HG03457 (cell line): Measurements from ENCODE around the gene LSS.
"Not testable (repeated sequence)": the region's sequence is repeated elsewhere in the genome, so short reads cannot be mapped to it uniquely, and the experiment has no call there.

Experiments
- ATAC-seq: cut with Tn5 transposase; IDR thresholded peaks from one replicate; pipeline ENCODE4 v1.9.1; 2021; ENCODE audit warnings: moderate number of reproducible peaks; ENCODE audit not compliant: unreplicated experiment

Gene LSS

DNA sequence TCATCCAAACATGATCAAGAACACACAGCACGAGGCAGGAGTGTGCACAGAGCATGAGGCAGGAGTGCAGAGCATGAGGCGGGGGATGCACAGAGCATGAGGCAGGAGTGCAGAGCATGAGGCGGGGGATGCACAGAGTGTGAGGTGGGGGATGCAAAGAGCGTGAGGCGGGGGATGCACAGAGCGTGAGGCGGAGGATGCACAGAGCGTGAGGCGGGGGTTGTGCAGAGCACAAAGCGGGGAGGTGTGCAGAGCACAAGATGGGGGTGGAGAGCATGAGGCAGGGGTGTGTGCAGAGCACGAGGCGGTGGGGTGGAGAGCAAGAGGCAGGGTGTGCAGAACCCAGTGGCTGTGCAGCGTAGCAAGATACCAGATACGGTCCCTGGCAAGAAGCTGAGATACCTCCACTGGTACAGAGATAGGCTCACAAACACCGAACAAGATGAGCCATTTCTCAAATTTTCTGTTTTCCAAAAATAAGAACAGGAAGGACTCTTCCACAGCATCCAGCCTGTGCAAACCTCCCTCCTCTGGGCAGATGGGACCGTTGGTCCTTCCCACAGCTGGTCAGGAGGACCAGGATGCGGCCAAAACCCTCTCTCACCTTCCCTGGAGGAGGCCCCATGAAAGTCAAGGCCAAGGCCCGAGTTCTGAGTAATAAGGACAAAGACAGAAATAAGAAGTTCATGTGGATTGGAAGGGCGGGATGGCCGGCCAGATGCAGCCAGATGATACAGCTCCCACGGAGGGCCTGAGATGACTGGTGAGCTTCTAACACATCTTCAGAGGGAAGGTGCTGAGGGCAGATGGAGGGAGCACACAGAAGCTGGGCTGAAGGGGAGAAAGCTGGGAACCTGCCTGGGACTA, 56.3 kb downstream of the LSS start:
- no peak for ATAC-seq

- ATAC-seq, result no peak
These were observed 57.0 kb downstream of the LSS start for GRCh38 chr21:46171585-46171984.

- ATAC-seq, result not testable (repeated sequence)
These were observed 58.0 kb downstream of the LSS start for GRCh38 chr21:46170436-46171193.

DNA sequence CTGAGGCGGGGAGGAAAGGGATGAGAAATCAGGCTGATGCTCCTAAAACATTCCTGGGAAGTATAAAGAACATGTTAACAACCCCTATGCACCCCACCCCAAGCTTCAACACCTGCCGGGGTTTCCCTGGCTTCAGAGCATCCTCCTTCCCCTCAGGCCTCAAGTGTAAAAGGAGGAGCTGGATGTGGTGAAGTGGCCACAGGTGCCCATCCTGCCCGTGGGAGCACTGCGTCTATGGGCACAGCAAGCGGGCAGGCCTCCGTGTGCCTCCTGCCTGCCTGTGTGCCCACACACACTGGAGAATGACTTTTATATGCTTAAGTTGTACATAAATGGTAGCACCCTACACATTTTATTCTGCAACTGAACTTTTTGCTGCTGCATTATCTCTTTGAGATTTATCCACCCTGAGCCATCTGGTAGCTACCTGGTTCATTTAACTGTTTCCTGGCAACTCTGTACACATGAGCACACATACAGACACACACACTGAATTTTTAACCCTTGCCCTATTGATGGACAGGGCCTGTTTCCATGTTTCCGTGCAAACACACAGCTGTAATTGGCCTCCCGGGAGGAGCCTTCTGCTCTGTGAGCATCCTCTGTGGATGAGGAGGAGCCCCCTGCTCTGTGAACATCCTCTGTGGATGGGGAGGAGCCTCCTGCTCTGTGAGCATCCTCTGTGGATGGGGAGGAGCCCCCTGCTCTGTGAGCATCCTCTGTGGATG, 59.8 kb downstream of the LSS start:
- no peak for ATAC-seq

DNA sequence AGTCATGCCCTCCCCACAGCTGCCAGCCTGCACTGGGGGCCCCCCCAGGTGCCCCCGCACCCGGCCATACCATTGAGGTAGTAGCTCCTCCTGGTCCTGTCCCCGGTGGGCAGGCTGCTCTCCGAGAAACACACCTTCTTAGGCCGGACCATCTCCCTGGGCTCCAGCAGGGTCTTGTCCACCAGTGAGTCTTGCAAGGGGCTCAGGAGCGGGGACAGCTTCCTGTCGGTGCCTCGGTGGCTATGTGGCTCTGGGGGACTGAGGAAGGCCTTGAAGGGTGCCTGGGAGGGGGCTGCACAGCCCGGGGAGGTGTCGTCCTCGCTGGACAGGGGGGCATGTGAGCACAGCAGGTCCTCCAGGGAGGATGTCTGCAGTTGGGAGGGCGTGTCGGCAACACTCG, 60.3 kb downstream of the LSS start:
- no peak for ATAC-seq

GRCh38 chr21:46165098-46165497, 63.5 kb downstream of the LSS start:
- ATAC-seq, result no peak

DNA sequence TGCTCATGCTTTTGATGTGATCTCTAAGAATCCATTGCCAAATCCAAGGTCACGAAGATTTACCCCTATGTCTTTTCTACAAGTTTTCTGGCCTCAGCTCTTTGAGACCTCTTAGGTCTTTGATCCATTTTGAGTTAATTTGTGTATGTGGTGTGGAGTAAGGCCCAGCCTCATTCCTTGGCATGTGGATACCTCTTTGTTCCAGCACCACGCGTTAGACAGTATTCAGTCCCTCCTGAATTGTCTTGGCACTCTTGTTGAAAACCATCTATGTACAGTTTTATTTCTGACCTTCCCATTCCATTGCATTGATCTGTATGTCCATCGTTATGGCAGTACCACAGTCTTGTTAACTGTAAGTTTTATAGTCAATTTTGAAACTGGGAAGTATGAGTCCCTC, 65.2 kb downstream of the LSS start:
- ATAC-seq, result no peak

DNA sequence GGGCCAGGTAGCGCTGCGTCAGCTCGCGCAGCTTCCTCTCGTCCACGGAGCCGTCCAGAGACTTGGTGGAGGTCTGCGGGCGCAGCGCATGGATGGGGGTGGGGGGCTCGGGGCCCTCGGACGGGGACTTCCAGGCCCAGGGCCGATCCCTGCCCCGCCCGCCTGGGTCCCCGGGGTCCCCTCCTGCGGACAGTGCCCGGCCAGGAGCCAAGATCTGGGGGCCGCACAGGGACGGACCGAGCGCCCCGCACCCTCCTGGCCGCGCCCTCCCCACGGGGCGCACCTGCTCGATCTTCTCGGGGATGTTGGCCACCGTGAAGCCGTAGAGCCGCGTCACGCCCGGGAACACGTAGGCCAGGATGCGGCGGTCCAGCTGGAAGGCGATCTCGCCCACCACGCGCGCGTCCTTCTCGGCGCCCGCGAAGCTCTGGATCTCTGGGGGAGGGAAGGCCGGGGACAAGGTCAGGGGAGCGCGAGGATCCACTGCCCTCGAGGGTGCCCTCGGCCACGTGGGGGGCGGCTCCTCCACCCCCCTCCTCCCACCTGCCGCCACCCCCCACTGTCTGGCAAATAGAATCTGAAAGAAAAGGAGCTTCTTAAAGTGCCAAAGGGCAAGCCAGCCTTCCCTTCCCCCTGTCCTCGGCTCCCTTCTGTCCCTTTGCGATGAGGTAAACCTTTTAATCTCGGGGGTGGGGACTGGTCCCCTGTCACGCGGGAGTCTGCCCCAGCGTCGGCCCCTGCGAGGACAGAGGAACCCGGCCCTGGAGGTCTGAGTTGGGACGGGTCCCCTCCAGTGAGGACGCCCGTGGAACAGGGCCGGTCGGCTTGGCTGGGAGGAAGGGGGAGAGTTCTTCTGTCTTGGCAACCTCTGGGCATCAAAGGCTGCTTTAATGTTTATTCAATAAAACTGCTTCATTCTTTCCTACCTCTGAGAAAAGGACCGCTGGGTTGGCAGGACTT, 66.7 kb downstream of the LSS start:
- ATAC-seq, result no peak

DNA sequence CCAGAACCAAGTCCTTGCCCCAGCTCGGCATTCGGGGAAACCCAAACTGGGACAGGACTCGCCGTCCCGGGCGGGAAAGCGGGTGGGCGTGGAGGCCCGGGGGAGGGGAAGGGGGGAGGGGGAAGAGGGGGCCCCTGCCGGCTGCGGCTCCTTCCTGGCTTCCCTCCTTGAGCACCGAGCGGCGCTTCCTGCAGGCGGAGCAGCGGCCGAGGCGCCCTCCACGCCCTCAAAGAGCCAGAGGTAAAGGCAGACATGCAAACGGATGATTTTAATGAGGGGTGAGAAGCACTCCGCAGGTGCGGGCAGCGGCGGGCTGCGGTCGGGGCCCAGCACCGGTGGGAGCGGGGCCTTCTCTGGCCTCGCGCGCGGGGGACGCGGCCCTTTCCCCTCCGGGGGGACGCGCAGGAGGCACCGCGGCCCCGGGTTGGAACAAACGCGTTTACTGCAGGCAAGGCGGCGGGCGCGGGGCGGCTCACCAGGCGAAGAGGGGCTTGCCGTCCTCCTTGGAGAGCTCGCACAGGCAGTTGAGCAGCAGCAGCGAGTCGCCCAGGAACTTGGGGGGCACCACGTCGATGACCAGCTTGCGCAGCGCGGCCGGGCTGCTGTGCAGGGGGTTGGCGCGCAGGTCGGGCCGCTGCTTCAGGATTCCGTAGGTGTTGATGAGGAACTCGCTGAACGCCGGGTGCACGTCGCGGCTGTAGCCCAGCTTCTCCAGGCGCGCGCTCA, 67.5 kb downstream of the LSS start:
- no peak for ATAC-seq

DNA sequence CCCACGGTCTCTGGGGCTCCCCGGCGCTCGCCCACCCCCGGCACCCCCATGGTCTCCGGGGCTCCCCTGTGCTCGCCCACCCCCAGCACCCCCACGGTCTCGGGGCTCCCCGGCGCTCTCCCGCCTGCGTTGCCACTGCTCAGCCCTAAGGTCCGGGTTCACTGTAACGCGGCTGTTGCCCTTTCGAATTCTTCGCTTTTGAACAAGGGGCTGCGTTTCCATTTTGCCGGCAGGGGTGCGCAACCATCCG, 68.0 kb downstream of the LSS start:
- no peak for ATAC-seq

DNA sequence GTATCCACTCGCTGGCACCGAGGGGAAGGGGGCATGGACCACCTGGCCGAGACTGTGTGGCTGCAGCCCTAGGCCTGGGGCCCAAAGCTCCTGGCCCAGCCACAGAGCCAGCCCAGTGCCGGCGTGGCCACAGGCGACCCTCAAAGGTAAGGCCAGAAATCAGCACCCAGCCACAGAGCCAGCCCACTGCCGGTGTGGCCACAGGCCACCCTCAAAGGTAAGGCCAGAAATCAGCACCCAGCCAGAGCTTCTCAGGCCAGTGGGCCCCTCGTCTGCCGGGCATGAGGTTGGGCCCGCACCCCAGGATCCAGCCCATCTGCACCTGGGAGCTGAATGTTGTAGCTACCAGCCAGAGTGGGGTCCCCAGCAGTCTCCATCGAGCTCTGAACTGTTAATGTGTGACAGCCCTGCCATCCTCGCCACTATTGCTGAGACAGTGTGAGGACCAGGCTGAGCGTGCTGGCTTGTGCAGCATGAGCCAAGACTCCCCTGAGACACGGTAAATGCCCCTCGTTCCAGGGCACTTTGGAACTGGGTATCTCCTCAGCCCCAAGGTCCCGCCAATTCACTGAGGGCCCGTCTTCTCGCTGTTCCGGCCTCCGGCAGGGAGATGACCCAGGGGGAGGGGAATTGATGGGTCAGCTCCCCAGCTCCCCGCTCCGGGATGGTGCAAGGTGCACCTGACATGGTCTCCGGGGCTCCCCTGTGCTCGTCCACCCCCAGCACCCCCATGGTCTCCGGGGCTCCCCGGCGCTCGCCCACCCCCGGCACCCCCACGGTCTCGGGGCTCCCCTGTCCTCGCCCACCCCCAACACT, 68.5 kb downstream of the LSS start:
- ATAC-seq, result no peak

GRCh38 chr21:46159390-46159789, 69.2 kb downstream of the LSS start:
- ATAC-seq, result no peak

GRCh38 chr21:46158666-46159300, 69.8 kb downstream of the LSS start:
- ATAC-seq, result no peak

DNA sequence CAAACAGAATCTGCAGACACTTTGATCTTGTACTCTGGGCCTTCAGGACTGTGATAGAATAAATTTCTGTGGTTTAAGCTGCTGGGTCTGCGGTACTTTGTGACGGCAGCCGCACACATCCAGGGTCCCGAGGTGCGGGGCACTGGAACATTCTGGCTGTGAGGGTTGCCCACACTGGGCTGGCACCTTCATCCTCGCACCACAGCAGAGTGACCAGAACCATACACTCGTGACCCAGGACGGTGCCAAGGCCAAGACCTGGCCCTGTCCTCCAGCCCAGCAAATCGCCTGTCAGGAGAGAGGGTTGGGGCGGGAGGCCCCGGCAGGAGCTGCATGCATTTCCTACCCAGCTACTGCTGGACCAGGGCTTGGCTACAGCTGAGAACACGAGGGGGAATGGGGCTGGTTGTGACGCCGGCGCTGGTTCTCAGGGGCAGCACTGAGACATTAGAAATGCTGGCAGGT, 70.6 kb downstream of the LSS start:
- no peak for ATAC-seq

DNA sequence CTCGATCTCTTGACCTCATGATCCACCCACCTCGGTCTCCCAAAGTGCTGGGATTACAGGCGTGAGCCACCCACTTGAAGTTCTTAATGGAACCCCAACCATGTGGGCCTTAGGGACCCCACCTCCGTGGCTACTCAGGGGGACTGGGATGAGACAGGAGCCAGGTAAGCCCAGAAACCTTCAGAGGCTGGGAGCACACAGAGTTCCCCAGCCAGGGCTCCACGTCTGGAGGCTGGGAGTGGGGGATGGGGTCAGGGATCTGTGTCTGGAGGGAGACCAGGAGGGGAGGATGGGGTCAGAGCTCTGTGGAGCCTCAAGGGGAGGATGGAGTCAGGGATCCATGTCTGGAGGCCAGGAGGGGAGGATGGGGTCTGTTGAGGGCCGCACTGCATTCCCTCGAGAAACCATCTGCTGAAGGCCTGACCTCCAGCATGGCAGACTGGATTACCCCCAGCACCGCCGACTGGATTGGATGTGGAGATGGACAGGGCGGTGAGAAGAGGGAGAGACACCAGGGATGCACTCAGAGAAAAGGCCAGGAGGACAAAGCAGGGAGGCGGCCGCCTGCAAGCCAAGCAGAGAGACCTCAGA, 71.1 kb downstream of the LSS start:
- no peak for ATAC-seq

DNA sequence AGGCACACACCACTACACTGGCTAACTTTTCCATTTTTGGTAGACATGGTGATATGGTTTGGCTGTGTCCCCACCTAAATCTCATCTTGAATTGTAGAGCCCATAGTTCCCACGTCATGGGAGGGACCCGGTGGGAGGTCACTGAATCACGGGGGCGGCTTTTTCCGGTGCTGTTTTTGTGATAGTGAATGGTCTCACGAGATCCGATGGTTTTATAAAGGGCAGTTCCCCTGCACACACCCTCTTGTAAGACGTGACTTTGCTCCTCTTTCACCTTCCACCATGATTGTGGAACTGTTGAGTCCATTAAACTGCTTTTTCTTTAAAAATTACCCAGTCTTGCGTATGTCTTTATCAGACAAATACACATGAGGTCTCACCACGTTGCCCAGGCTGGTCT, 71.9 kb downstream of the LSS start:
- no peak for ATAC-seq

DNA sequence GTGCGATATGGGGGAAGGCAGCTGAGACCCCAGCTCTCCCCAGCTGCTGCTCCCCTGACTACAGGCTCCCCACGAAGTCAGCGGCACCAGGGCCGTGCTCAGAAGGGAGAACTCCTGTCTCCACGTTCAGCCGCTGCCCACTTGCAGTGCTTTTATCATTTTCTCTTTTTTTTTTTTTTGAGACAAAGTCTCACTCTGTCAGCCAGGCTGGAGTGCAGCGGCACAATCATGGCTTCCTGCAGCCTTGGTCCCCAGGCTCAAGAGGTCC, 72.3 kb downstream of the LSS start:
- ATAC-seq, result no peak

DNA sequence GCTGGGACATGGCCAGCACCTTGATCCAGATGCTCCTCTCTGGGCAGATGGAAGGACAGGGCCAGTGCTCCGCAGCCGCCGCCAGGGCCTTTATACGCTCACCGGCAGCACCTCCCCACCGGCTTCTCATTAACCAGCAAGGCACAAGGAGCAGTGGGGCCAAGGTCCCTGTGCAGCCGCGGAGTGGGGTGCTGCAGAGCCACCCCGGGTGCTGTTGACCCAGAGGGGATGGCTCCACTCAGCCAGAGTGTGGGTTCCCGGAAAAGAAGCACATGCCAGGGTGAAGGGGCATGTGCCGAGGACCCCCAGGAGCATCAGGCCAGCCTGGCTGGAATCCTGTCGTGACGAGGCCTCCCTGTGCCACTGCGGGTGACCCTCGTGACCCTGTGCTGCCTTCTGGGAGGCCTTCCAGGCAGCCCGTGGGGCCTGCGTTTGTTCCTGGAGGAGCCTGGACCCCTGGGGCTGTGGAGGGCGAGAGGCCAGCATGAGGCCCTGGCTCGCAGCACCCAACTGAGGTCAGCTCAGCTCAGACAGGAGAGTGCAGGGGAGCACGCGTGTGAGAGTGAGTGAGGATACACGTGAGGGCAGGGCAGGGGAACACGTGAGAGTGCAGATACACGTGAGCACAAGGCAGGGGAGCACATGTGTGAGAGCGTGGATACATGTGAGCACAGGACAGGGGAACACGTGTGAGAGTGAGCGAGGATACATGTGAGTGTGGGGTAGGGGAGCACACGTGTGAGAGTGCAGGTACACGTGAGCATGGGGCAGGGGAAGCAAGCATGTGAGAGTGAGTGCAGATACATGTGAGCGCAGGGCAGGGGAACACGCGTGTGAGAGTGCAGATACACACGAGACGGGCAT, 72.8 kb downstream of the LSS start, which contains the start of gene FTCD:
Gene FTCD (minus strand): TSS at position 66 of the 864 bp plus-strand sequence. CDS start 56 bp downstream, at position 10.
- no peak for ATAC-seq
